ENCODE data around the gene DIRAS2.
"Not testable (repeated sequence)": the region's sequence is repeated elsewhere in the genome, so short reads cannot be mapped to it uniquely, and the experiment has no call there.

The DIRAS2 gene, protein sequence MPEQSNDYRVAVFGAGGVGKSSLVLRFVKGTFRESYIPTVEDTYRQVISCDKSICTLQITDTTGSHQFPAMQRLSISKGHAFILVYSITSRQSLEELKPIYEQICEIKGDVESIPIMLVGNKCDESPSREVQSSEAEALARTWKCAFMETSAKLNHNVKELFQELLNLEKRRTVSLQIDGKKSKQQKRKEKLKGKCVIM

DNA sequence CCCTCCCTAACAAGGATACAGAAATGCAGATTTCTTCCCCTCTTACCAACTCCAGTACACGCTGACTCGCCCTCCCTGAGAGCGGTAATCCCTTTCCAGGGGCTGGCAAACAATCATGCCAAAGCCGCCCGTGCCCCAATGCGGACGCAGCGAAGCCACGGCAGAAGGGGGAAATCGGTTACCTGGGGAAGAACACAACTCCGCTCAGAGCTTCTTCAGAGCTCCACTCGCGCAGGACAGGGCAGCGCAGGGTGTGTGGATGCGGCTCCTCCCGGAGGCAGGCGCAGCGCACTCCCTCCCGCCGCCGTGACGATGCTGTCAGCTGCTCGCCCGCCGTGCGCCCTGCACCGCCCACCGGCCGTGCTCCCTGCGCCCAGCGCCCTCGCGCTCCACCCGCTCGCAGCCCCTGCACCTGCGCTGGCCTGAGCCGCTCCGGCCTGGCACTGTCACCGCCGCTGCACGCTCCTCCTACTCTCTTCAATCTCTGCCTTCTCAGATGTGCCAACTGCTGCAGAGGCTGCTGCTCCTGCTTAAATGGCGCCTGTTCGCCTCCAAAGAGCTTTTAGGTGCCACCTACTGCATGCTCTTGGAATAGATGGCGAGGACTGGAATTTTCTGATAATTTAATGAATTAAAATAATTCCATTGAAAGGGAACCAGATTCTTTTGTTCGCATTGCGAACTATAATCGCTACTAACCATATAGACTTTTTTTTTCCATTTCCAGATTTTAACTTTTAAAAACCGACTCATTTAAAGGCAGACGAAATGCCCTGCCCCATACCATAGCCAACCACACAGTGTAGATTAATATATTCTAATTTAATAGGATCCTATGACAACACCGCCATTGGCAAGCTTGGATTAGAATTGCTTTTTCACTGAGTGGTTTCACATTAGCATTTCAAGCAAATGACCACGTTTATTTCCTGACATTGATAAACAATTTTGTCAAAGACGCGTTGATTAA, at the start of gene DIRAS2:
TSS of gene DIRAS2 (minus strand) at position 255 of the 970 bp plus-strand sequence. CDS start 28,997 bp downstream, outside the sequence.
- in situ Hi-C loops (cut with MboI; ENCODE audit: low sequenced_read_pairs), result no loop called here

DNA sequence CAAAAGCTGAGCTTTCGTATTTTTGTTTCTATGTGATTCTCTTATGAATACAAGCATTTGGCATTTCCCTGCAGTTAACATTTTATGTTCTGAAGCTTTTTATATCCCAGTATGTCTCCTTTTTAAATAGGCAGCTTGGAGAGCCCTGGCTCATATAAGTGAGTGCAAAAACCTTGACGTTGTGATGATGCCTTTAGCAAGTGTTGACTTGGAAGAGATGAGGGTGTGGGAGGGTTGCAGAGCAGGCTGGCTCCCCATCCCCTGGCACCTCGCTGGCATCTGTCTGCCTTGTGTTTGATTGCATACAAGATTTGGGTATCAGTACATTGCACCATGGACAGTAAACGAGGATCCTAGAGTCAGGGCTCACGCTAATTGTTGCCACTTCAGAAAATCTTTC, 42.1 kb upstream of the DIRAS2 start:
- in situ Hi-C loops (cut with MboI; ENCODE audit: low sequenced_read_pairs), result no loop called here

DNA sequence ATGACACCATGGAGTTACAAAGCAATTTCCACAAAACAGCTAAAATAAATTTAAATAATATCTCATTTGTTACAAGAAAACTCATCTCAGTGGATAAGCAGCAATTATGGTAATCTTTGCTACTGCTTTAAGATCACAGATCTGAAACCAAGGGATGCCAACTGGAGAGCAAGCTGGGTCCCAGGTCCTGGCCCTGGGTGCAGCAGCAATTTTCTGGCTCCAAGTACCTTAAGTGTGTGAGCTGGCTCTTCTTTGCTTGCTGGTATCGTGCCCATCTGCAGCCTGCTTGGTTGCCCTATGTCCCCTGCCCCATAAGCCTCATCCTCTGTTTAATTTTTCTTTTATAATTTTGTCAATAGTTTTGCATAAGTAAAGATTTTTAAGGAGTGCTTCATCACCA, 41.5 kb upstream of the DIRAS2 start:
- in situ Hi-C loops (cut with MboI; ENCODE audit: low sequenced_read_pairs), result no loop called here

DNA sequence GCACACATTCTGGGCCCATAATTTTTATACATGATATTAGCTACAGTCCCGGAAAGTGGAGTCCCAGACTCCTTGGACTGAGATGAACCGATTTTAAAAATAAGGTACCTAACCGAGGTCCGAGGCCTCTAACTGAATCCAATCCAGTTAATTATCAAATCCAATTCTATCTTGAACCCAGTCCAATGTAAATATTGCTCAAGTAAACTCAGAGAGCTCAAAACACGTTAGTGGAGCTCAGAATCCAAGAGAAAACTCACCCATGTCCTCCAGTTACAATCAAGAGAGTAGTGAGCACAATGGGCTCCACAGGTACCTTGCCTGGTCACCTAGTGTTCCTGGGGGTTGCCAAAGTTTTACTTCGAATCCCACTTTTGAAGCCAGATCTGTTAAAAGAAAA, 37.9 kb upstream of the DIRAS2 start:
- in situ Hi-C loops (cut with MboI; ENCODE audit: low sequenced_read_pairs), result no loop called here

DNA sequence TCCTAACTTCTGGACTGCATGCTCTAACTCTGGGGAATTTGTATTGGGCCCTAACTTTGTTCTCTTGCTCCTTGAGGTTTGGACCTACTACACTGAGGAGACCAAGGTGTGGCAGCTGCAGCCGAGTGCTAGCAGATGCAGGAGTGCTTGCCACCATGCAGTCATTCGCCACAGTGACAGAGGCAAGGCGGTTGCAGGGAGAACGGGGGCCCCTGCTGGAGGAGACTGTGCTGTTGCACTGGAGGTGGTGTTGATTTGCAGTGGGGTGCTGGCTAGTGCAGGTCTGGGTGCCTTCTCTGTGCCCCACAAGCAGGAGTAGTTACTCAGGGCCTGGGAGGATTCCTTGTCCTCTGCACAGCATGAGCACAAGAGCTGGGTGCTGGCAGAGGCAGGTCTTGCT, 22.4 kb upstream of the DIRAS2 start:
- in situ Hi-C loops (cut with MboI; ENCODE audit: low sequenced_read_pairs), result no loop called here

DNA sequence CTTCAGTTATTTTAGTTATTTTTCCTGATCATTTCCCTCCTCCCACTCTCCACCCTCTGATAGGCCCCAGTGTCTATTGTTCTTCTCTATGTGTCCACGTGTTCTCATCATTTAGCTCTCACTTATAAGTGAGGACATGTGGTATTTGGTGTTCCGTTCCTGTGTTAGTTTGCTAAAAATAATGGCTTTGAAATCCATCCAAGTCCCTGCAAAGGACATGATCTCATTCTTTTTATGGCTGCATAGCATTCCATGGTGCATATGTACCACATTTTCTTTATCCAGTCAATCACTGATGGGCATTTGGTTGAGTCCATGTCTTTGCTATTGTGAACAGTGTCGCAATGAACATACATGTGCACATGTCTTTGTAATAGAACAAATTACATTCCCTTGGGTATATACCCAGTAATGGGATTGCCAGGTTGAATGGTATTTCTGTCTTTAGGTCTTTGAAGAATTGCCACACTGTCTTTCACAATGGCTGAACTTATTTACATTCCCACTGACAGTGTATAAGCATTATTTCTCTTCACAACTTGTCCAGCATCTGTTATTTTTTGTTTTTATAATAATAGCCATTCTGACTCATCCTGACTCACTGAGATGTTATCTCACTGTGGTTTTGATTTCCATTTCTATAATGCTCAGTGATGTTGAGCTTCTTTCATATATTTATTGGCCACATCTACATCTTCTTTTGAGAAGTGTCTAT, 17.2 kb upstream of the DIRAS2 start:
- in situ Hi-C loops (cut with MboI; ENCODE audit: low sequenced_read_pairs), result no loop called here

DNA sequence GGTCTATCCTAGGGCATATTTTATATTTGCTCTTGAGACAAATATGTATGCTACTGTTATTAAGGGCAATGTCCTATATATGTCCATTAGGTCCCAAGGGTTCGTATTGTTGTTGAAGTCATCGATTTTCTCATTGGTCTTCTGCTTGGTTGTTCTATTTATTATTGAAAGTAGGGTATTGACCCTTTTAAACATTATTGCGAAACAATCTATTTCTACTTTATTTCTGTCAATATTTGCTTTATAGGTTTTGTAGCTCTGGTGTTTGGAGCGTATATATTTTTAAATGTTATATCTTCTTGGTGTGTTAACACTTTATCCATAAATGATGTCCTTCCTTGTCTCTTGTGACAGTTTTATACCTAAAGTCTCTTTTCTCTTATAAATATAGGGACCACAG, 16.2 kb upstream of the DIRAS2 start:
- in situ Hi-C loops (cut with MboI; ENCODE audit: low sequenced_read_pairs), result no loop called here

DNA sequence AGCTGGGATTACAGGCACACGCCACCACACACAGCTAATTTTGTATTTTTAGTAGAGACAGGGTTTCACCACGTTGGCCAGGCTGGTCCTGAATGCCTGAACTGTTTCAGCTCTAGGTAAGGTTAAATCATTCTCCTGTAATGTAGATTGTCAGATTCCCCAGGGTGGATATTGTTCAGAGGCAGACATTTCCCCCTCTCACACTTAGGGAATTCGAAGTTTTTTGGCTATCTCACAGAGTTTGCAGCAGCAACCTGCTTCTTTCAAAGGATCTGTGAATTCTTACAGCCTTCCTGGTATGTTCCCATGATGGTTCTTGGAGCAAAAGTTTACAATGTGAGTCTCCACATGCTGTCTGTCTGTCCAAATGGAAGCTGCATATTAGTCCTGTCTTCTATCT, 15.6 kb upstream of the DIRAS2 start:
- in situ Hi-C loops (cut with MboI; ENCODE audit: low sequenced_read_pairs), result no loop called here

DNA sequence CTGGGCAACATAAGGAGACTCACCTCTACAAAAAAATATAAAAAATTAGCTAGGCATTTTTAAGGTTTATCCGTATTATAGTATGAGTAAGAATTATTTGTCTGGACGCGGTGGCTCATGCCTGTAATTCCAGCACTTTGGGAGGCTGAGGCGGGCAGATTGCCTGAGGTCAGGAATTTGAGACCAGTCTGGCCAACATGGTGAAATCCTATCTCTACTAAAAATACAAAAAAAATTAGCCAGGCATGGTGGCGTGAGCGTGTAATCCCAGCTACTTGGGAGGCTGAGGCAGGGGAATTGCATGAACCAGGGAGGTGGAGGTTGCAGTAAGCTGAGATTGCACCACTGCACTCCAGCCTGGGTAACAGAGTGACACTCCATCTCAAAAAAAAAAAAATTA, 14.3 kb upstream of the DIRAS2 start:
- in situ Hi-C loops (cut with MboI; ENCODE audit: low sequenced_read_pairs), result not testable (repeated sequence)

DNA sequence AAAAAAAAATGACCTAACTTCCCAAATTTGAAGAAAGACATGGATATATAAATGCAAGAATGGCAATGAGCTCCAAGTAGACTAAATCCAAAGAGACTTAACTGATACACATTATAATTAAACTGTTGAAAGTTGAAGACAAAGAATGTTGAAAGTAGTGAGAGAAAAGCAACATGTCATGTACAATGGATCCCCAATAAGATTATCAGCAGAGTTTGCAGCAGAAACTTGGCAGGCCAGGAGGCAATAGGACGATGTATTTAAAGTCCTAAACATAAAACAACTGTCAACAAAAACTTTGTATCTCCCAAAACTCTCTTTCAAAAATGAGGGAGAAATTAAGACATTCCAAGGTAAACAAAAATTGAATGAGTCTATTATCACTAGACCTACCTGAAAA, 8.6 kb upstream of the DIRAS2 start:
- in situ Hi-C loops (cut with MboI; ENCODE audit: low sequenced_read_pairs), result no loop called here

DNA sequence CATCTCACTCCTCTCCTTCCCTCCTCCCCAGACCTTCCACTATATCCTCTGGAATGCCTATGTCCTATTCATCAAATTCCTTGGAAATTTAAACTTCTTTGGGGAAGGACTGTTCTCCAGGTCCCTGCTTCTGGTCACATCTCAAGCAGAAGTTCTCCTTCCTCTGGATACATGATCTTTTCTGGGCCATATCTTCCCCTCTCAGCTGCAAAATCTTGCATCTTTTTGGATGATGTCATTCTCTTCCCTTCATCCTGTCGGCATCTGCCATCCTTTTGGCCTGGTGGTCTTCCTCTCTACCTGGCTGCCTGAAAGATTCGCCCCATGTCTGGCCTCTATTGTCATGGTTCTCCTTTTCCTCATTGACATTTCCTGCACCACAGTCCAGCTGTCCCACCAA, 5.2 kb upstream of the DIRAS2 start:
- in situ Hi-C loops (cut with MboI; ENCODE audit: low sequenced_read_pairs), result no loop called here

DNA sequence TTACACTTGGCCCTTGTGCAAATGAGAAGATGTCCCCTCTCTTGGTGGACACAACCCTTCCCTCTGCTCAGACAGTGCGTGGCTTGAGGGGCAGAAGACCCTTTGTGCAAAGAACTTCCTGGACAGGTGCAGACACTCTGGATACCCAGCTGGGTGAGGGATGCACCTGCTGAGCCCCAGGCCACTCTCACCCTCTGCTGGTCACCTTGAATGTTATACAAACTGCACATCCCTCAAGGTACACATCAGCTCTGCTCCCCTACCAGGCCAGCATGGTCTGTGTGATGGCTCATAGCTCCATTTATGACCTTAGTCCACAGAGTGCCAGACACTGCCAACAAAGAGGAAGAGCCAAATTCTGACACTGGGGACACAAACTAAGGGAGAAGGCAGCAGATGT, 3.1 kb upstream of the DIRAS2 start:
- in situ Hi-C loops (cut with MboI; ENCODE audit: low sequenced_read_pairs), result no loop called here

DNA sequence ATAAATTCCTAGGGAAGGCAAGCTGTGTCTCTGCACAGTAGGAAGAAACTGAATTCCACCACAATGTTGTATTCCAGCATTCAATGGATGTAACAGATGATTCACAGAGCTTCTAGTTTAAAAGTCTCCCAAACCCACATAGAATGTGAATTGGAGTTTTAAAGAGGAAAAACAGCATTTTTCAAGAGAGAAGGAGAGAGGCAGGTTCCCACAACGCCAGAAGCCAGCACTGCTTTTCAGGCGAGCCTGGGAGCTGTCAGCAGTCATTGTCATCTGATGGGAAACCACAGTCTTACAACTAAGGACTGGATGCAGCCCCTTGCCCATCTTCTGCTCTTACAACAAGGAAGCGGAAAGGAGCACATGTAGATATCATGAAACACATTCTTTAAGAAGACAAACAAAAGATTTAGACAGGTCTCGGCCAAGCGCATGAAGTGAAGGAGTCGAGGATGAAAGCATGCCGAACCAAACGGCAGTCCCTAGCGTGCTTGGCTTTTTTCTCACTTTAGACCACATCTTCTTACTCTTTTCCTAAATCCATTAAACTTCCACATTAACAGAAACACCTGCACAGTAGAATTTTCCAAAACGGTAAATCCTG, 638 bp downstream of the DIRAS2 start:
- in situ Hi-C loops (cut with MboI; ENCODE audit: low sequenced_read_pairs), result no loop called here

DNA sequence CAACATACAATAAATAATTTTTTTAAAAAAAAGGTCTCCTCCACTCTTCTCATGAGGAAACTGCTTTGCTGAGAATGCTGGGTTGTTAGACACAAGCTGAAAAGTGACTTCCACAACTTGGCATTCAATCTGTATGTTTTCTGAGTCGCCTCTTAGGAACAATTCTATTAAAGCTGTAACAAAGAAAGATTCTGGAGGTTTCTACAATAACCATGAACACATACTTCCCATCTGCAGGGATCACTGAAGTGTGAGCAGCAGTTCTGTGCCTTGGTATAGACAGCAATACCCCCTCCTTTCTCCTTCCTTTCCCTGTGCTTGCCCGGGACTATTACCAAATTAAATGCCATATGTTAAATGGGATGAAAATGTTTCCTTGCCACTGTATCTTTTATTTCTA, 1.5 kb downstream of the DIRAS2 start:
- in situ Hi-C loops (cut with MboI; ENCODE audit: low sequenced_read_pairs), result no loop called here

DNA sequence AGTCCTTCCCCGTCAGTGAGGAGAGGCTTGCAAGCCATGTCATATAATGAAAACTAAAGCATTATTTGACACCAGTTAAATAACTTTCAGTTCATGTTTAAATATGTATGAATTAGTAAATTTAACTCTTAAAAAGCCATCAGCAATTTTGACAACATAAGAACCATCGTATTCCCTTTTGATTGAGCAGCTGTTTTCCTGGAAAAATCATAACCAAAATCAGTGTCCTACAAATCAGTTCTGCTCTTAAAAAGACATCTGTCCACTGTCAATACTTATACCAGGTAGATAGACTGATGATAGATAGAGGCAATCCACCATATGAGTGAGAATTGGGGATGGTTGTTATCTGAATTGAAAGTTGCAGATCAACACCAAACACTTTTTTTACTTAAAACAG, 2.3 kb downstream of the DIRAS2 start:
- in situ Hi-C loops (cut with MboI; ENCODE audit: low sequenced_read_pairs), result no loop called here

DNA sequence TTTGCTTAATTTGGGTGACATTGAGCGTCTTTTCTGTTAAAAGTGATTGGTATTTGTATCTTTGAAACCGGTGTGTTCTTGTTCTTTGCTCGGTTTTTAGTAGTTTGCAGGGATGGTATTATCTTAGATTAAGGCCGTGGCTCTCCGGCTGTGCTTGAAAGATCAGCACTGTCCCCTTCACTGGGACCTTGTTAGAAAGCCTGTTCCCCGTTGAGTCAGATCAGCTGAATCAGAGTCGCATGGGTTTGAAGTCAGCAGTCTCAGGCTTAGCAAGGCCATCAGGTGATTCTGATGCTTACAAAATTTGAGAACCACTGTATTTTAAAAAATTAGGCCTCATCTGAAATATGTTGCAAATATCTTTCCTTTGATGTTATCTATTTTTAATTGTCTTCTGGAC, 5.0 kb downstream of the DIRAS2 start:
- in situ Hi-C loops (cut with MboI; ENCODE audit: low sequenced_read_pairs), result no loop called here

DNA sequence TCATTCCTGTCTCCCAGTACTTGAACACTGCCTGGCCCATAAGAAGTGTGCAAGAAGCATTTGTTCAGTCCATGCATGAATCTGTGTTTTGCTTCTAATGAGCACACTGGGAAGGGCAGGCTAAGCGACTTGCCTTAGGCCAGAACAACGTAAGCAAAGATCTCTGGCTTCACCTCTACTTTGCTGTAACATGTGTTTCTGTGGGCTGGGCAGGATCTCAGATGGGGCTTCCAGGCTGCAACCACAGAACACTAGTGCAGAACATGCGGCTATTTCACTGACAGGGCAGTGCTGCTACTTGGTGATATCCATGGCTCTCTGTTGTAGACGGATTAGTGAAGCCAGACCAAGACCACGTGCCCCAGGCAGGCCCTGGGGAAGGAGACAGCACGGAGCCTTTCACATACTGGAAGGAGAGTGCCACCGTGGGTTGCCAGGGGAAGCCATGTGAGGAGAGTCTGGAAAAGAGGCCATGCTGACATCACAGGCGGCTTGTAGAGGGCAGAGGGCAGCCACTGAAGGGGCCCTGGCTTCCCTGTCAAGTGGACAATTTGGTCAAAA, 9.9 kb downstream of the DIRAS2 start:
- in situ Hi-C loops (cut with MboI; ENCODE audit: low sequenced_read_pairs), result no loop called here

DNA sequence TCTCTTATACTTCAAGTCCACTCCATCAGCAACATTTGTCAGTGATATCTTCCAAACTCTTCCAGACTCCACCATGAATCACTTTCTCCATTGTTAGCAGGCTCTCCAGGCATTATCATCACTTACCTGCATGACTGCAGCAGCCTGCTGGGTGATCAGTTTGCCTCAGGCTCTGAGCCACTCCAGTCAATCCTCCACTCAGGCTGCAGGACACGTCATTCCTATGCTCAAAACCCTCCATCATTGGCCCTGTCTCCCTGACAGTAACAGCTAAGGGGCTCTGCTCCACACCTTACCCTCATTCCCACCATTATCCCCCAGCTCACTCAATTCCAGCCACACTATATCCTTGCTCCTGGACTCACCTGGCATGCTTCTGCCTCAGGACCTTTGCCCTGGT, 10.7 kb downstream of the DIRAS2 start:
- in situ Hi-C loops (cut with MboI; ENCODE audit: low sequenced_read_pairs), result no loop called here

DNA sequence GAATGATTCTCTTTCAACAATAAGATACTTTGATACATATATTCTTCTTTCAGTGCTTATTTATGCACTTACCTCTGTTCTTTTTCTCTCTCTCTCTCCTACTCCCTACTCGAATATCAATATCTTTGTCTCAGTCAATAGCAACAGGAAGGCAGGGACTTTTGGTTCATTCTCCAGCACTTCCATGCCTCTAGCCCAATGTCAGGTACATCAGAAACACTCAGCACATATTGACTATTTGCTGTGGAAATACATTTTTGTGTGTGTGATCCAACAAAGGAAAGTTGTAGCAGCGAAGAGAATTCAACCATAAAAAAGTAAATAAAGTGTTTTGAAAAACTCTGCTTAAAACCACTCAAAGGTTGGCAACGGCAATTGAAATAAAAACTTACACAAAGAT, 12.6 kb downstream of the DIRAS2 start:
- in situ Hi-C loops (cut with MboI; ENCODE audit: low sequenced_read_pairs), result no loop called here

DNA sequence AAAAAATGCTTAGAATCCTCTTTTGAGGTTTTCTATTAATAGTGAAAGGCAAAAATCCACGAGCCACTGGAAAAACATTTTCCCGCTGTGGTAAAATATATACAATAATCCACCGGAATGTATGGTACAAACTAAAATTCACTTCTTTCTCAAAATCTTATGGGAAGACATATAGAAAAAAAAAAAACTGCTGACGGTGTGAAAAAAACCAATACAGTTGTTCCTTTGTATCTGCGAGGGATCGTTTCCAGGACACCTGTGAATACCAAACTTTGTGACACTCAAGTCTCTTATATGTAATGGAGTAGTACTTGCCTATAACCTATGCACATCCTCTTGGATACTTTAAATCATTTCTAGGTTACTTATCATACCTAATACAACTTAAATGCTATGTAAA, 13.3 kb downstream of the DIRAS2 start:
- in situ Hi-C loops (cut with MboI; ENCODE audit: low sequenced_read_pairs), result no loop called here

DNA sequence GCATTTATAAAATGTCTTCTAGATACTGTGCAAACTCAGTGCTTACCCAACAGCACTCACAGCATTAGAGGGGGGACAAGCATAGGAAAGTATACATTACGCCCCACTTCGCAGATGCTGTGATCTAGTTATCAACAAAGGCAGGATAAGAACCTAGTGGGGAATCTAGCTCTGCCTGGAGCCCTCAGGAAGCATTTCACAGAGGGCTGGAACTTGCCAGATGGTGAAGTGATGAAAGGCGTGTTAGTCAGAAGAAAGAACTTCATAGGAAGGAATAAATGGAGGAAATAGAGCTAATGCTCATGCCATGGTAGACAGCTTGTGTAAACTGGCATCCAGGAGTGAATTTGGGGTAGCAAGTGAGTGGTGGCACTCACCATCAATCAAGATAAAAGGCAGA, 25.8 kb downstream of the DIRAS2 start:
- in situ Hi-C loops (cut with MboI; ENCODE audit: low sequenced_read_pairs), result no loop called here
